Measurements from ENCODE around the gene HEXA.

GRCh38 chr15:72338148-72338547 is 37.7 kb downstream of the HEXA start:
- TF ChIP-seq SP1 (CRISPR knock-in tag; IDR thresholded peaks at IDR 0.05) (no peak), GATAD2B (IDR thresholded peaks at IDR 0.05; ENCODE audit: borderline replicate concordance) (no peak), ZNF224 (CRISPR knock-in tag; IDR thresholded peaks at IDR 0.05) (no peak), ZNF239 (CRISPR knock-in tag; IDR thresholded peaks at IDR 0.05) (no peak), TSC22D4 (tag; IDR thresholded peaks at IDR 0.05) (no peak), IFI16 (CRISPR knock-in tag; IDR thresholded peaks at IDR 0.05) (no peak), ZBTB1 (CRISPR knock-in tag; IDR thresholded peaks at IDR 0.05; ENCODE audit: borderline replicate concordance, low read depth) (no peak), POLR2A (conservative IDR thresholded peaks at IDR 0.05) (no peak), GATA2 (CRISPR knock-in tag; IDR thresholded peaks at IDR 0.05) (no peak), ZNF589 (CRISPR knock-in tag; IDR thresholded peaks at IDR 0.05; ENCODE audit: low read depth) (no peak), JUN (IDR thresholded peaks at IDR 0.05; ENCODE audit: borderline replicate concordance, low read depth, low read length) (no peak), JUN (CRISPR knock-in tag; IDR thresholded peaks at IDR 0.05; ENCODE audit: borderline replicate concordance) (no peak)
- TF ChIP-seq, protein P1, sequence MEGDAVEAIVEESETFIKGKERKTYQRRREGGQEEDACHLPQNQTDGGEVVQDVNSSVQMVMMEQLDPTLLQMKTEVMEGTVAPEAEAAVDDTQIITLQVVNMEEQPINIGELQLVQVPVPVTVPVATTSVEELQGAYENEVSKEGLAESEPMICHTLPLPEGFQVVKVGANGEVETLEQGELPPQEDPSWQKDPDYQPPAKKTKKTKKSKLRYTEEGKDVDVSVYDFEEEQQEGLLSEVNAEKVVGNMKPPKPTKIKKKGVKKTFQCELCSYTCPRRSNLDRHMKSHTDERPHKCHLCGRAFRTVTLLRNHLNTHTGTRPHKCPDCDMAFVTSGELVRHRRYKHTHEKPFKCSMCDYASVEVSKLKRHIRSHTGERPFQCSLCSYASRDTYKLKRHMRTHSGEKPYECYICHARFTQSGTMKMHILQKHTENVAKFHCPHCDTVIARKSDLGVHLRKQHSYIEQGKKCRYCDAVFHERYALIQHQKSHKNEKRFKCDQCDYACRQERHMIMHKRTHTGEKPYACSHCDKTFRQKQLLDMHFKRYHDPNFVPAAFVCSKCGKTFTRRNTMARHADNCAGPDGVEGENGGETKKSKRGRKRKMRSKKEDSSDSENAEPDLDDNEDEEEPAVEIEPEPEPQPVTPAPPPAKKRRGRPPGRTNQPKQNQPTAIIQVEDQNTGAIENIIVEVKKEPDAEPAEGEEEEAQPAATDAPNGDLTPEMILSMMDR (IDR thresholded peaks at IDR 0.05 in 2 of 3, conservative IDR thresholded peaks at IDR 0.05 in 1 of 3; ENCODE audit: insufficient read depth in 2 of 3, low read depth in 1 of 3, low read length in 3 of 3): no peak
- TF ChIP-seq, protein P2, sequence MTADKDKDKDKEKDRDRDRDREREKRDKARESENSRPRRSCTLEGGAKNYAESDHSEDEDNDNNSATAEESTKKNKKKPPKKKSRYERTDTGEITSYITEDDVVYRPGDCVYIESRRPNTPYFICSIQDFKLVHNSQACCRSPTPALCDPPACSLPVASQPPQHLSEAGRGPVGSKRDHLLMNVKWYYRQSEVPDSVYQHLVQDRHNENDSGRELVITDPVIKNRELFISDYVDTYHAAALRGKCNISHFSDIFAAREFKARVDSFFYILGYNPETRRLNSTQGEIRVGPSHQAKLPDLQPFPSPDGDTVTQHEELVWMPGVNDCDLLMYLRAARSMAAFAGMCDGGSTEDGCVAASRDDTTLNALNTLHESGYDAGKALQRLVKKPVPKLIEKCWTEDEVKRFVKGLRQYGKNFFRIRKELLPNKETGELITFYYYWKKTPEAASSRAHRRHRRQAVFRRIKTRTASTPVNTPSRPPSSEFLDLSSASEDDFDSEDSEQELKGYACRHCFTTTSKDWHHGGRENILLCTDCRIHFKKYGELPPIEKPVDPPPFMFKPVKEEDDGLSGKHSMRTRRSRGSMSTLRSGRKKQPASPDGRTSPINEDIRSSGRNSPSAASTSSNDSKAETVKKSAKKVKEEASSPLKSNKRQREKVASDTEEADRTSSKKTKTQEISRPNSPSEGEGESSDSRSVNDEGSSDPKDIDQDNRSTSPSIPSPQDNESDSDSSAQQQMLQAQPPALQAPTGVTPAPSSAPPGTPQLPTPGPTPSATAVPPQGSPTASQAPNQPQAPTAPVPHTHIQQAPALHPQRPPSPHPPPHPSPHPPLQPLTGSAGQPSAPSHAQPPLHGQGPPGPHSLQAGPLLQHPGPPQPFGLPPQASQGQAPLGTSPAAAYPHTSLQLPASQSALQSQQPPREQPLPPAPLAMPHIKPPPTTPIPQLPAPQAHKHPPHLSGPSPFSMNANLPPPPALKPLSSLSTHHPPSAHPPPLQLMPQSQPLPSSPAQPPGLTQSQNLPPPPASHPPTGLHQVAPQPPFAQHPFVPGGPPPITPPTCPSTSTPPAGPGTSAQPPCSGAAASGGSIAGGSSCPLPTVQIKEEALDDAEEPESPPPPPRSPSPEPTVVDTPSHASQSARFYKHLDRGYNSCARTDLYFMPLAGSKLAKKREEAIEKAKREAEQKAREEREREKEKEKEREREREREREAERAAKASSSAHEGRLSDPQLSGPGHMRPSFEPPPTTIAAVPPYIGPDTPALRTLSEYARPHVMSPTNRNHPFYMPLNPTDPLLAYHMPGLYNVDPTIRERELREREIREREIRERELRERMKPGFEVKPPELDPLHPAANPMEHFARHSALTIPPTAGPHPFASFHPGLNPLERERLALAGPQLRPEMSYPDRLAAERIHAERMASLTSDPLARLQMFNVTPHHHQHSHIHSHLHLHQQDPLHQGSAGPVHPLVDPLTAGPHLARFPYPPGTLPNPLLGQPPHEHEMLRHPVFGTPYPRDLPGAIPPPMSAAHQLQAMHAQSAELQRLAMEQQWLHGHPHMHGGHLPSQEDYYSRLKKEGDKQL (CRISPR knock-in tag; IDR thresholded peaks at IDR 0.05; ENCODE audit: borderline replicate concordance): no peak
